Lower lobe of right lung (tissue), 2 donors: ENCODE measurements around the gene LDHAL6B. TPM values are rescaled to one million over a fixed set of nuclear protein-coding genes. Genes with fewer than 3 reads are reported as not detected.

ENCODE experiments used
- ATAC-seq, 2 donors: fragments of 200-7000 bp; cut with Tn5 transposase; one replicate each; pipeline ENCODE4 v1.9.1; 2020 to 2022; ENCODE audit warnings: mild to moderate bottlenecking in 2 of 2, moderate library complexity in 2 of 2
- DNase-seq: peaks from one replicate; pipeline ENCODE4 v3.0.0-alpha.2; 2020
- H3K27ac ChIP-seq: fragments of 200-600 bp; one replicate; pipeline ENCODE4 v1.8.0; 2022
- H3K27me3 ChIP-seq: fragments of 200-600 bp; one replicate; pipeline ENCODE4 v1.8.0; 2022; ENCODE audit warnings: low read depth
- H3K36me3 ChIP-seq: fragments of 200-600 bp; one replicate; pipeline ENCODE4 v1.8.0; 2022; ENCODE audit warnings: mild to moderate bottlenecking
- H3K4me1 ChIP-seq: fragments of 200-600 bp; one replicate; pipeline ENCODE4 v1.8.0; 2022
- H3K4me3 ChIP-seq: fragments of 200-600 bp; one replicate; pipeline ENCODE4 v1.8.0; 2022; ENCODE audit warnings: mild to moderate bottlenecking
- H3K9me3 ChIP-seq: fragments of 200-600 bp; one replicate; pipeline ENCODE4 v1.8.0; 2022
- intact Hi-C: fragments of 100-400 bp; cut with DNase I; formaldehyde crosslinking; loops from one replicate; pipeline ENCODE4 v1.11.0; 2022
- total RNA-seq: library from RNA; stranded (reverse); fragmentation: NEBNext Ultra II Directional; extraction: Animal tissue kit (Norgen Biotek cat#: 25700); gene quantifications from one replicate; pipeline ENCODE4 v1.2.1, GENCODE V29; 2021
- TF ChIP-seq, protein P1 (sequence below): fragments of 200-600 bp; IDR thresholded peaks from one replicate; pipeline ENCODE4 v1.8.0; 2022; ENCODE audit warnings: antibody characterized with exemption, mild to moderate bottlenecking
- donor health status: DM: no; HTN: yes; CAD: no; lungs with severe emphysema.

Gene LDHAL6B
- total RNA-seq, 1 donor from 2014 or later: not detected

DNA sequence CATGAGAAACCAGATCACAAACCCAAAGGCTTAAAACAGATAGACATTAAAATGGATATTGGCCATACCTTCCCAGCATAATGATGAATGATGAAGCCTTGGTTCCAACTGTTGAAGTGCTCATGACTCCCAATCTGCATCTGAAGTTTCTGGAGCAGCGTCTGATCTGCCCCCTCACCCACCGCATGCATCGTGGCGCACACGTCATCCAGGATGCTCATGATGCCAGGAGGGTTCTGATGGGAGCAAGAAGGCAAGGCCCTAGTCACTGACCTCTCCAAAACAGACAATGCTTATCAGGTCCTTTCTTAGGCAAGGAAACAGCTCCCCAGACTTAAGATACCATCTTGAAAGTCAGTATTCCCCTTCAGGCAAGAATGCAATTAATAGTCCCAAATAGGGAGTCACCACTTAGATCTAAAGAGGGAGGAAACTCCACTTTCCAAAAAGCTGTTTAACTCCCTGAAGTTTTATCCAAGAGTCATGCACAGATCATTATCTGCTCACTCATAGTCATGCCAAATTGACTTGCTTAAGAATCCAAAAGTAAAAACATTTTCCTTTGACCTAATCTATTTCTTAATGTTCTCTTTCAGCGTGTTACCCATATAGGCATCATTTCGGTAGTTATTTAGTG, 2.1 kb downstream of the LDHAL6B start:
- no peaks in the 10 kb centered on the region for H3K9me3 ChIP-seq
- DNase-seq (no peak), ATAC-seq (no peak)
- H3K27me3 ChIP-seq: no peaks in the 10 kb centered on the region
- no peaks in the 10 kb centered on the region for H3K4me1 ChIP-seq
- peaks cover 50% of the 10 kb centered on the region for H3K36me3 ChIP-seq
- TF ChIP-seq, protein P1, sequence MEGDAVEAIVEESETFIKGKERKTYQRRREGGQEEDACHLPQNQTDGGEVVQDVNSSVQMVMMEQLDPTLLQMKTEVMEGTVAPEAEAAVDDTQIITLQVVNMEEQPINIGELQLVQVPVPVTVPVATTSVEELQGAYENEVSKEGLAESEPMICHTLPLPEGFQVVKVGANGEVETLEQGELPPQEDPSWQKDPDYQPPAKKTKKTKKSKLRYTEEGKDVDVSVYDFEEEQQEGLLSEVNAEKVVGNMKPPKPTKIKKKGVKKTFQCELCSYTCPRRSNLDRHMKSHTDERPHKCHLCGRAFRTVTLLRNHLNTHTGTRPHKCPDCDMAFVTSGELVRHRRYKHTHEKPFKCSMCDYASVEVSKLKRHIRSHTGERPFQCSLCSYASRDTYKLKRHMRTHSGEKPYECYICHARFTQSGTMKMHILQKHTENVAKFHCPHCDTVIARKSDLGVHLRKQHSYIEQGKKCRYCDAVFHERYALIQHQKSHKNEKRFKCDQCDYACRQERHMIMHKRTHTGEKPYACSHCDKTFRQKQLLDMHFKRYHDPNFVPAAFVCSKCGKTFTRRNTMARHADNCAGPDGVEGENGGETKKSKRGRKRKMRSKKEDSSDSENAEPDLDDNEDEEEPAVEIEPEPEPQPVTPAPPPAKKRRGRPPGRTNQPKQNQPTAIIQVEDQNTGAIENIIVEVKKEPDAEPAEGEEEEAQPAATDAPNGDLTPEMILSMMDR: no peak
- H3K4me3 ChIP-seq: no peak overlapping the region
- intact Hi-C loops: no loop called here
- no peak overlapping the region for H3K27ac ChIP-seq

DNA sequence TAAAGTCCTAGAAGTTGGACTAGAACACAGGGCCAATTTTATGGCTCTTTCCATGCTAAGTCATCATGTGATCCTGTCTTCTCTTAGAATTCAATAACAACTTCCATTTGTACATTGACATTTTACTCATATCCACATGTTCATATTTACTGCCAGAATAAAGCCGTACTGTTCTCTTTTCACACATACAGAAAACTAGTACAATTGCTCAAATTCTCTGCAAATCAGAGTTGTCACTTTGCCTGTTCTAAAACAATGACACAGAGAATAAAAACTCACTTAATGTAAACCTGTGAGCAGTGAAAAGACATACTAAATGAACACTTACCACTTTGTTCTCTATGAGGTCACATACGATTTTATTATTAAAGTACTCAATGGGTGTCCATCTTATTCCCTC, 3.5 kb downstream of the LDHAL6B start:
- H3K4me3 ChIP-seq: no peak overlapping the region
- TF ChIP-seq, protein P1: no peak
- no peak overlapping the region for H3K27ac ChIP-seq
- intact Hi-C loops: no loop called here
- H3K9me3 ChIP-seq: no peaks in the 10 kb centered on the region
- H3K4me1 ChIP-seq: no peaks in the 10 kb centered on the region
- no peaks in the 10 kb centered on the region for H3K27me3 ChIP-seq
- no peak for DNase-seq
- H3K36me3 ChIP-seq: peaks cover 48% of the 10 kb centered on the region
- no peak for ATAC-seq

DNA sequence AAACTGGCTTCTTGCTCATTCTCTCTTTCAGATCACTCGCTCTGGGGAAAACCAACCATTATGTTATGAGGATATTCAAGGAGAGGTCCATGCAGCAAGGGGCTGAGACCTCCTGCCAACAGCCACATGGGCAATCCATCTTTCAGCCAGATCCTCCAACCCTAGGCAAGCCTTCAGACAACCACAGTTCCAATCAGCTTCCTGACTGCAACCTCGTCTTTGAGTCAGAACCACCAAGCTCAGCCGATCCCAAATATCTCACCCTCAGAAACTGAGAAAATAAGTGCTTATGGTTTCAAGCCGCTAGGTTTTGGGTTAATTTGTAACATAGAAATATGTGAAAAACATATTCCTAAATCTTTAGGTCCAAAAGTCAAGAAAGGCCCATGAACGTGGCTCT, 10.3 kb downstream of the LDHAL6B start:
- intact Hi-C loops: no loop called here
- DNase-seq (no peak), ATAC-seq (no peak)

DNA sequence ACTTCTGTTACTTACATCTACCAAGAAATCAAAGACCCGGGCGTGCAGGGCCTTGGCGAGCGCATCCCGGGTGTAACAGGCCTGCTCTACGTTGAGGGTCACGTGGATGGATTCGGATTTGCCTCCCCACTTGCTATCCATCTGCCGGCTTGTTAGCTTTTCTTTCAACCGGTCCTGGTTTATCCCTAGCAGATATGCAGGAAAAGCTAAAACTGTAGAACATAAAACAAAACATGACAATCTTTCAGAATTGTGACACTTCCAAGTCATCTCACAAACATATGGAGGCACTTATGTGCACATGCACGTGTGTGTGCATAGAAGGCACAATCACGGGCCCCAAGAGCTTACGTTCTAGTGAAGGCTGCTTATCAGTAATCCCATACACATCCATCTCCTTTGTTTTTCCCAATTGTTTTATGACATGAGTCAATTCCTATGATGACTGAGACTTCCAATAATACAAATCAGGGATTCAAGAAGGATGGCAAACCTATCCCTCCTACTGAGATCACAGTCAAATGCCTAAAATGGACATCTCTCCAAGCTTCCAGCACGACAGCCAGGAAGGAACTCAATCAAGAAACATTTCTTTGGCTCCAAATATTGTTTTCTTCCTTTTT, 11.3 kb downstream of the LDHAL6B start:
- intact Hi-C loops: no loop called here
- Histone ChIP-seq H3K27ac (no peak overlapping the region), H3K4me3 (no peak overlapping the region), H3K27me3 (no peaks in the 10 kb centered on the region), H3K4me1 (no peaks in the 10 kb centered on the region), H3K36me3 (peaks cover 49% of the 10 kb centered on the region), H3K9me3 (no peaks in the 10 kb centered on the region)
- no peak for ATAC-seq
- TF ChIP-seq, protein P1: no peak
- DNase-seq: no peak

More for the DNA sequence above, 10.3 kb downstream of the LDHAL6B start:
- Histone ChIP-seq H3K27ac (no peak overlapping the region), H3K4me3 (no peak overlapping the region), H3K9me3 (no peaks in the 10 kb centered on the region), H3K27me3 (no peaks in the 10 kb centered on the region), H3K4me1 (no peaks in the 10 kb centered on the region), H3K36me3 (peaks cover 39% of the 10 kb centered on the region)
- TF ChIP-seq, protein P1: no peak

DNA sequence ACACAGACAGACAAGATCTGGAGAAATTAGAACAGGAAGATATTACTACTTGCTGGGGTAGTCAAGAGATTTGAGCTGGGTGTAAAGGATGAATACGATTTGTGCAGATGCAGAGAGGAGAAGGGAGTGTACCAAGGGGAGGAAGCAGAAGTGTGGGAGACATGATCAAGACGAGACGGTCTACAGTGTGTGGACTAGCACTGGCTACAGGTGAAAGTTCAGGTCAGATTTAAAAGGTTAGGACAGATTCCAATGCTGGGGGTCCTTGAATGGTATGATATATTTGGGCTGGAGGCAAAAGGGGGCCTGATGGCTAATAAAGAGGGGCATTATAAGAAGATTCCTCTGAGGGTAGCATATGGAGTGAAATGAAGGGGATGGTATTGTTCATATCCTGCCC, 12.1 kb downstream of the LDHAL6B start:
- H3K4me1 ChIP-seq: no peaks in the 10 kb centered on the region
- H3K27ac ChIP-seq: no peak overlapping the region
- TF ChIP-seq, protein P1: no peak
- DNase-seq (no peak), ATAC-seq (no peak)
- H3K36me3 ChIP-seq: peaks cover 56% of the 10 kb centered on the region
- H3K9me3 ChIP-seq: no peaks in the 10 kb centered on the region
- no peaks in the 10 kb centered on the region for H3K27me3 ChIP-seq
- intact Hi-C loops: no loop called here
- no peak overlapping the region for H3K4me3 ChIP-seq
